ENCODE data around the gene SLX9. TPM values are rescaled to one million over a fixed set of nuclear protein-coding genes. Genes with fewer than 3 reads are reported as not detected.

Gene SLX9, protein sequence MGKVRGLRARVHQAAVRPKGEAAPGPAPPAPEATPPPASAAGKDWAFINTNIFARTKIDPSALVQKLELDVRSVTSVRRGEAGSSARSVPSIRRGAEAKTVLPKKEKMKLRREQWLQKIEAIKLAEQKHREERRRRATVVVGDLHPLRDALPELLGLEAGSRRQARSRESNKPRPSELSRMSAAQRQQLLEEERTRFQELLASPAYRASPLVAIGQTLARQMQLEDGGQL
- polyA plus RNA-seq (ENCODE audit: insufficient read length in 12 of 12): 10 to 100 TPM in 11 of 12 donors, not detected in 1; 12.8 to 34.5 (median 15.4) TPM
- long read RNA-seq, donor 1, transcript FAM207A-202 (6 exons, 880 nt): minor isoform, 6 of 15 reads
- long read RNA-seq, donor 1, transcript FAM207A-201 (6 exons, 927 nt): major isoform, 9 of 15 reads
- long read RNA-seq, donor 1, partial matches to known transcripts: 0 of 15 reads
- long read RNA-seq, donor 1, other reads (novel, unspliced or antisense): 0 of 15 reads
- long read RNA-seq, donor 2, transcript FAM207A-201 (6 exons, 927 nt): major isoform, 9 of 14 reads
- long read RNA-seq, donor 2, partial matches to known transcripts: 0 of 14 reads
- long read RNA-seq, donor 2, other reads (novel, unspliced or antisense): 0 of 14 reads
- long read RNA-seq, donor 3, partial matches to known transcripts: 0 of 5 reads
- long read RNA-seq, donor 3, other reads (novel, unspliced or antisense): 0 of 5 reads
- long read RNA-seq, donor 4, partial matches to known transcripts: 0 of 2 reads
- long read RNA-seq, donor 4, other reads (novel, unspliced or antisense): 0 of 2 reads
- long read RNA-seq, donor 5, transcript FAM207A-201 (6 exons, 927 nt): minor isoform, 5 of 13 reads
- long read RNA-seq, donor 5, transcript FAM207A-202 (6 exons, 880 nt): major isoform, 6 of 13 reads
- long read RNA-seq, donor 5, partial matches to known transcripts: 0 of 13 reads
- long read RNA-seq, donor 5, other reads (novel, unspliced or antisense): 0 of 13 reads
- long read RNA-seq, donor 6, partial matches to known transcripts: 0 of 3 reads
- long read RNA-seq, donor 6, other reads (novel, unspliced or antisense): 0 of 3 reads
- long read RNA-seq, donor 7, partial matches to known transcripts: 0 of 5 reads
- long read RNA-seq, donor 7, other reads (novel, unspliced or antisense): 0 of 5 reads
- long read RNA-seq, donor 8, transcript FAM207A-202 (6 exons, 880 nt): major isoform, 10 of 13 reads
- long read RNA-seq, donor 8, partial matches to known transcripts: 0 of 13 reads
- long read RNA-seq, donor 8, other reads (novel, unspliced or antisense): 0 of 13 reads
- long read RNA-seq, donor 9, transcript FAM207A-202 (6 exons, 880 nt): major isoform, 8 of 12 reads
- long read RNA-seq, donor 9, partial matches to known transcripts: 0 of 12 reads
- long read RNA-seq, donor 9, other reads (novel, unspliced or antisense): 0 of 12 reads
- long read RNA-seq, donor 10, transcript FAM207A-202 (6 exons, 880 nt): major isoform, 8 of 14 reads
- long read RNA-seq, donor 10, transcript FAM207A-201 (6 exons, 927 nt): minor isoform, 6 of 14 reads
- long read RNA-seq, donor 10, partial matches to known transcripts: 0 of 14 reads
- long read RNA-seq, donor 10, other reads (novel, unspliced or antisense): 0 of 14 reads
- long read RNA-seq, donor 11, transcript FAM207A-202 (6 exons, 880 nt): major isoform, 5 of 8 reads
- long read RNA-seq, donor 11, partial matches to known transcripts: 0 of 8 reads
- long read RNA-seq, donor 11, other reads (novel, unspliced or antisense): 0 of 8 reads

DNA sequence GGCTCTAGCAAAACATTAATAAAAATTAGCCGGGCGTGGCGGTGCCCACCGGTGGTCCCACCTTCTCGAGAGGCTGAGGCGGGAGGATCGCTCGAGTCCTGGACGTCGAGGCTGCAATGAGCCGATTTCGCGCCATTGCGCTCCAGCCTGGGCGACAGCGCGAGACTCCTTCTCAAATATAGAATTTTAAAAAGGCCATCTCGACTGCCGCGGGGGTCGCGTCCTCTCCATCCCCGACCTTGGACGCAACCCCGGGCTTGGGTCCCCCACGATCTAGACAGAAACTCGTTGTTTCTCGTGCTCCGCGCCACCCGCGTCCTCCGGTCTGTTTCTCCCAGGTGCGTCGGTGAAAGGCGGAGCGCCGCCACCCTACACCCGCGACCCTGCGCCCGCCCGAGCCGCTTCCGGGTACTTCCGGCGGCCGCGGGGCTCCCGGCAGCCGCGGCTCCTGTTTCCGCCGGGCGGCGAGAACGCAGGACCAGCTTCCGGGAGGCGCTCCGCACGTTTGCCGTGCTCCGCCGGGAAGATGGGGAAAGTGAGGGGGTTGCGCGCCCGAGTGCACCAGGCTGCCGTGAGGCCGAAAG lies at the start of gene SLX9:
SLX9 (plus strand) TSS at position 498 of the 584 bp plus-strand sequence; CDS start at position 527, 29 bp downstream.
- peak; percentile 77 for DNase-seq

DNA sequence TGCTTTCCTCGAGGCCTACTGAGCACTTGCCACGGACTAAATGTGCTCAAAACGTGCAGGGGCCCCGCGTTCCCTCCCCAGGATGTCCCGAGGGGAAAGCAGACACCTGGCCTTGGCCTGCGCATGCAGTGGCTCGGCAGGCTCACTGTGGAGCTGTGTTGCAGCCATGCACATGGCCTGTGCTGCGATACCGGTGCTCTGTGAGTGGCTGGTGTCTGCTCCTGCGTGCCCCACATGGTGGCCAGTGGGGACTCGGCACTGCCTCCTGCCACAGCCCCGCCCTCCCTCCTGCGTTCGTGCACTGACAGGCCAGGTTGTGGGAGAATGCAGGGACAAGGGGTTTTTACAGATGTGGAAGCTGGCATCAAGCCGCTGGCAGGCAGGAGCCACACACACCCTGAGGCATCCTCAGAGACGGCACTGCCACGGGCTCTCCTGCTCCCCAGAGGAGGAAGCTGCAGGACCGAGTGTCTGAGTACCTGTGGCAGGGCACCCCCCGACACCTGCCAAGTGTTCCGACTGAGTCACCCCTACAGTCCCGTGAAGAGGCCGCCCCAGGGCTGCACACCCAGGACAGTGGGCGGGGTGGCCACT lies 49.4 kb upstream of the SLX9 start:
- DNase-seq: no peak

DNA sequence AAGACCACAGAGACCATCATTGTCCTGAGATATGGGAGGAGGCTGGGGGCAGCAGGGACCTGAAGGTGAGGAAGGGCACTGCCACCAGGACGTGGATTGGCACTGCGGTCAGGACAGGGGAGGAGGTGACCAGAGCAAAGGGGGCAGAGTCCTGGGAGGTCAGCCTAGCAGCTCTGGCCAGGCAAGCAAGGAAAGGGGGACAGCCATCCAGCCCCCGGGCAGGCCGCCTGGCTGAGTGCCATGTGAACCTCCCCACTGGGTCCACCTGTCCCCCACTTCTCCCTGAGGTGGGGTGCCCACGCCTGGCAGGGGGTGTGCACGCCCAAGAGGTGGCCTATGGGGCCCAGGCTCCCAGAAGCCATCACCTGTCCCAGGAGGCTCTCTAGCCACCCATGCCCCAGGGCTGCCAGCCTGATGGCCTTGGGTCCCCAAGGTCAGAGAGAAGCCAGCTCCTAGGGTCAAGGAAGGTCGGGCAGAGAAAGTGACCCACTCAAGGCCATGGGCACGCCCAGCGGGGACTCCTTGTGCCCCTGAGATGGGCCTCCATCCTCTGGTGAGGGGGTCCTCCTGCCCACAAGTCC lies 48.8 kb upstream of the SLX9 start:
- DNase-seq: no peak

DNA sequence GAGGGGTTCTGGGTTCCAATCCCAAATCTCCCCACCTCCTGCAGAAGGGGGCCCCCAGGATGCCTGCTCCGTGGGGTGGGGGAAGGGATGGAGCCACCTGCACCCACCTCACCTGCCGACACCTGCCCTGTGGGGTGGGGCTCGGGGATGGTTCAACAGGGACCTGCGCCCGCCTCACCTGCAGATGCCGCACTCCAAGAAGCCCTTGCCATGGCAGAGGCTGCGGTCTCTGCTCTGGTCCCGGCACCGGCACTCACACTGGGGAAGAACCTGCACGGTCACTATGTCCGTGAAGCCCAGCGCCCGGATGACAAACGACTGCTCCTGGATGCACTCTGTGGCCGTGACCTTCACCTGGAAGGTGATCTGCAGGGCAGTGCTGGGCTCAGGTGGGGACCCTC lies 48.2 kb upstream of the SLX9 start:
- no peak for DNase-seq

DNA sequence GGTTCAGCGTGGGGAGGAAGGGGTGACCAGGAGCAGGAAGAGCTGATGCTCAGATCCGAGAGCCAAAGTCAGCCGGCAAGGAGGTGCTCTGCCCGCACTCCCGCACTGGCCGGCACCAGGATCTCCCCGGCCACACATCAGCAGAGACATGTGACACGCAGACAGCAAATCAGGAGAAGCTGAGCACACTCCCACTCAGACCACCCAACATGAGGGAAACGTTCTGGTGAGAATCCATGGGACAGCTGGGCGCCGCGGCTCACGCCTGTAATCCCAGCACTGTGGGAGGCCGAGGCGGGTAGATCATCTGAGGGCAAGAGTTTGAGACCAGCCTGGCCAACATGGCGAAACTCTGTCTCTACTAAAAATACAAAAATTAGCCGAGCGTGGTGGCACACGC lies 47.7 kb upstream of the SLX9 start:
- DNase-seq: no peak

DNA sequence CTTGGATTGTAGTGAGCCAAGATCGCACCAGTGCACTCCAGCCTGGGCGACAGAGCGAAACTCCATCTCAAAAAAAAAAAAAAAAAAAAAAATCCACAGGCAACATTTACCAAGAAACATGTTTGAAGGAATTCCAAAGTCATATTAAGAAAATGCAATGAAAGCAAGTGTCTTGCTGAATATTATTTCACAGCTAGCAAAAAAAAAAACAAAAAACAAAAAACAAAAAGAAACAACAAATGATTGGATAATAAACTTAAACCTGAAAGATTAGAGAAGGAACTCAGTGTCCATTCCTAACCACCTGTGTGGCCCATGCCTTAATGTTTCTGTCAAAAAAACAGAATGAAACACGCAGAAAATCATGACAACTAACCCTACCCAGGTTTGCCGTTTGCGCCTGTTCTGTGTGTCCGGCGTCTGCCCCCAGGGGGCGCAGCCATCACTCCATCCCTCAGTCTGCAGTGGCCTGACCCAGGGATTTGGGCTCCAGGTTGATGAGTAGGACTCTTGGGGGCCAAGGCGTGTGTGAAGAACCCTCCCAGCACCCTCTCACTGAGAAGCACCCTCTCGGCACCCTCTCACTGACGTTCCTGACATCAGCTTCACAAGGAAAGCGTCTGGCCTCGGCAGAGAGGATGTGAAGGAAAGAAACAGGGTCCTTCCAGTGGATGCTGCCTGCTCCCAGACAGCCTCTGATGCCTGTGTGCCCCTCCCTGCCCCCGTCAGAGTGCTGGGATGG lies 47.1 kb upstream of the SLX9 start:
- DNase-seq: peak; percentile 47

DNA sequence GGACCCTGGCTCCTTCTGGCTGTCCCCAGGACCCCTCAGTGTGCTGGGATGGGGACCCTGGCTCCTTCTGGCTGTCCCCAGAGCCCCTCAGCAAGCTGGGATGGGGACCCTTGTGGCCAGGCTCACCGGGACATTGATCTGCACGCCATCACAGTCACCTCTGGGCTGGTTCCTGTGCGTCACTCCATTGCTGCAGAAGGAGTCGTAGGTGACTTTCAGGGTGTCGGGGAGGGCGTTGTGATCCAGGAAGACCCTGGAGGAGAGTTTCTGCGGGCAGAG lies 46.6 kb upstream of the SLX9 start:
- DNase-seq: no peak

DNA sequence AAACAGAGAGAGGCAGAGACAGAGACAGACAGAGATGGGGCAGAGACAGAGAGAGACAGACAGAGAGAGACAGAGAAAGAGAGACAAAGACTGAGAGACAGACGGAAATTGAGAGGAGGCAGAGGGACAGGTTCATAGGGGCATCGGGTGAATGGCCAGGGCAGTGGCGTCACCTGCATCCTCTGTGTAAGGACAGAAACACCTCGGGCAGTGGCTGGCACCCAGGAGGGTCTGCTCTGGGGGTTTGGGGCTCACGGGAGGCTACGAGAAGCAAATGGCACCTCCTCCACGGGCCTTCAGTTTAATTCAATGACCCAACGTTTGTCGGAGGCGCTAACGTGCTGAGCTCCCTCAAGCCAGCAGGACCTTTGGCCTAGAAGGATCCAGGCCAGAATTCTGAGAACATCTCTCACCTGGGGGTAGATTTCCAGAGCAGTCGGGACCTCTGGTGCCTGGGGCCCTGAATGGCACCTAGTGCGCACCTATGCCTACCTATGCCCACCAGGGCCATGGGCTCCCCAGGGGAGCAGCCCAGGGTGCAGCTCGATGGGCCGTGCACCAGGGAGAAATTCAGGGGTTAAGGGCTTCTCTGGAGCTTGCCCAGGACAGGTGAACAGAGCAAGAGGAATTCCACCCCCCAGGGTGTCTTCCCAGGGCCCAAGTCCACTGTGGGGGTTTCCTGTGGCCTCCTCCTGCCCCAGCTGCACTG lies 45.7 kb upstream of the SLX9 start:
- DNase-seq: no peak

DNA sequence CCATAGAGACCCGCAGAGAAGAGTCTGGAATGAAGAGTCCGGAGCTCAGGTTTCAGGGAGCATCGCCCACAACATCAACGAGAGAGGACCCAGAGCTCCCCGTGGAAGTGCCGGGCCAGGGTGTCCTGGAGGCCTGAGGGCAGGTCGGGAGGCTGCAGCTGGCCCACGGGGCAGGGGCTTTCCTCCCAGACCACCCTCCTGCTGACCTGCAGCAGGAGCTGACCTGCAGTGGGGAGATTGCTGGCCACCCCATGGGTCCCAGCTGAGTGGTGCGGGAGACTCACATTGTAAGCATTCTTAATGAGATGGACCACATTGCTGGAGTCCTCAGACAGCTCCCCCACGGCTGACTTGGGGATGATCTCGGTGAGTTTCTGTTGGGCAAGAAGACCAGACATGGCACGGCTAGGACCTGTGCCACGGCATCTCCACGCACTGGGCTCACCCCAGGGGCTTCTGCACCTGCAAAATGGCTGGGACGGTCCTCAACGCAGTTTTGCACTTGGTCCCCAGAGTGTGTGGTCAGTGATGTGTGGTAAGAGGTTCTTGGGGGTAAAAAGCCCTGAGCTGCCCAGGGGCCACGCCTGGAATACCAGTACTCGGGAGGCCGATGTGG lies 45.0 kb upstream of the SLX9 start:
- no peak for DNase-seq

DNA sequence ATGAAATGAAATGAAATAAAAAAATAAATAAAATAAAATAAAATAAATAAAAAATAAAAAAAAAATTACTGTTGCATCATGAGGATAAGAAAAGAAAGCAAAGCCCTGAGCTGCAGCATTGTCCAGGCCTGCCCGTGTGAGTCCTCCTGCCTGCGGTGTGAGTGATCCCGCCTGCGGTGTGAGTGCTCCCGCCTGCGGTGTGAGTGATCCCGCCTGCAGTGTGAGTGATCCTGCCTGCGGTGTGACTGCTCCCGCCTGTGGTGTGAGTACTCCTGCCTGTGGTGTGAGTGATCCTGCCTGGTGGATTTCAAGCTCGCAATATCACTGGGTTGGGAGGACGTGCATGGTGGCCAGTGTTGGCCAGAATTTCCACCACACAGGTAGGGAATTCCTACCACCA lies 44.0 kb upstream of the SLX9 start:
- no peak for DNase-seq

DNA sequence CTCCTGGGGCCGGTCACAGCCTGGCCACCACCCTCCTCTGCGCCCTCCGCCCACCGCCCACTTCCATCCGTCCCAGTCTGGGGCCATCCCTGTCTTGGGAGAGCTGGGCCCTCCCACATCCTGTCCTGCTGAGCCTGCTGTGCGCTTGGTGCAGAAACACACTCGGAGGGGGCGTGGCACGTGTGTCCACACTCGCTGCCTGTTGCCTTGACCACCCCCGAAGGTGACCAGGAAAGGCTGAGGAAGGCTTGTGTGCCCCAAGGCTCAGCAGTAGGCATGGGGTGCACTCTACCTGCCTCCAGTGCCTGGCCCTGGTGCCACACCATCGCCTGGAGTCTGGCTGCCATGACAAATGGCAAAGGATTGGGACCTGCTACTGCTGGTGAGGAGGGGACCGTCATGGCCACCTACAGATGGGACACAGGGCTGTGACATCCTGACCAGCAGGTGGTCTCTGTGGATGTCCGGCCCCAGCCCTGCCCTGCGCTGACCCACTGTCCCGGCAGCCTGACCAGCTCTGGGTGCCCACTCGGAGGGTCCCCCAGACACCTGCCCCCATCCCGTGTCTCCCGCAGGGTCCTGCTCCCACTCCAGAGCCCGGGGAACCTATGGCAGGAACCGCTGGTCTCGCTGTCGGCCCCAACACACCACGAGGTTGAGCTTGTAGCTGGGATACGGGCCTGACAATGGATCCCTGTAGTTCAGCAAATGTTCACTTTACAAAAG lies 43.1 kb upstream of the SLX9 start:
- DNase-seq: no peak

DNA sequence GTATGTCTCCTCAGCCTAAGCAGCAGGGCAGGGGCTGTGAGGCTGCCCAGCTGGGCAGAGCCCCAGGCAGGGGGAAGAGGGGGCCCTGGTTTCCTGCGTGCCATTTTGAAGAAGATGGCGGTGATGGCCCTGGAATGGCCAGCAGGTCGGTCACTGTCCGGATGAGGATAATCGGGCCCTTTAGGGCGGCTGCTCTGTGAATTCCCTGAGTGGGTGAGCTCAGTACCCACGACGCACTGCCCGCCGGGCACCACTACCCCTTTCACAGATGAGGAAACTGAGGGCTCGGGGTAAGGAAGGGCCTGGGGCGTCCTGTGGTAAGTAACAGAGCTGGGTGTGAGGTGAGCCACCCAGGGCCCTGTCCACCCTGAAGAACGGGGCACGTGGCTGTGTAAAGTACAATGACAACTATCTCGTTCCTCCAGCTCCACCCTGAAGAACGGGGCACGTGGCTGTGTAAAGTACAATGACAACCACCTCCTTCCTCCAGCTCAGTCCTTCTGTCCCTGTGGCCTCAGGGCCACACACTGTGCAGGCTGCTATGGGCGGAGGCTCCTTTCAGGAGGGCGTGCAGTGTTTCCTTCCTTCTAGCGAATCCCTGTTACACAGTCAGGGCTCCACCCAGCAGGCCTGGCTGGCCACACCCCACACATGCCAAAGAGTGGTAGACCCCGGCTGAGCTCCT lies 42.4 kb upstream of the SLX9 start:
- DNase-seq: no peak

DNA sequence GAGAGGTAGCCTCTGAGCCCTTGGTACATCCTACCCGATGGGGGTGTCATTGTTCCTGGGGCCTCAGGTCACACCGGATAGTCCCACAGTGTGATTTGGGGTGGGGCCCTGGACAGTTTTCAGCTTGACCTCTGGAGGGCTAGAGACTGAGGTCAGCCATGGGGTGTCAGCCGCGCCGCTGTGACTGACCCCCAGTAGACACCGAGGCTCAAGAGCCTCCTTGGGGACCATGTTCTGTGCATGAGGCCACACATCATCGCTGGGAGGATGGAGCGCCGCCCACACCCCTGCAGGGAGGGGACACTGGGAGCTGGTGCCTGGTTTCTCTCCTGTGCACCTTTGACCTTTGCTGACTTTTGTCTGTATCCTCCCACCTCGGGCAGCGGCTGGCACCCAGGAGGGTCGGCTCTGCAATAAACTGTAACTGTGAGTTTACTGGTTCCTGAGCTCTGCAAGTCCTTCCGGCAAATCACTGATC lies 41.8 kb upstream of the SLX9 start:
- no peak for DNase-seq

DNA sequence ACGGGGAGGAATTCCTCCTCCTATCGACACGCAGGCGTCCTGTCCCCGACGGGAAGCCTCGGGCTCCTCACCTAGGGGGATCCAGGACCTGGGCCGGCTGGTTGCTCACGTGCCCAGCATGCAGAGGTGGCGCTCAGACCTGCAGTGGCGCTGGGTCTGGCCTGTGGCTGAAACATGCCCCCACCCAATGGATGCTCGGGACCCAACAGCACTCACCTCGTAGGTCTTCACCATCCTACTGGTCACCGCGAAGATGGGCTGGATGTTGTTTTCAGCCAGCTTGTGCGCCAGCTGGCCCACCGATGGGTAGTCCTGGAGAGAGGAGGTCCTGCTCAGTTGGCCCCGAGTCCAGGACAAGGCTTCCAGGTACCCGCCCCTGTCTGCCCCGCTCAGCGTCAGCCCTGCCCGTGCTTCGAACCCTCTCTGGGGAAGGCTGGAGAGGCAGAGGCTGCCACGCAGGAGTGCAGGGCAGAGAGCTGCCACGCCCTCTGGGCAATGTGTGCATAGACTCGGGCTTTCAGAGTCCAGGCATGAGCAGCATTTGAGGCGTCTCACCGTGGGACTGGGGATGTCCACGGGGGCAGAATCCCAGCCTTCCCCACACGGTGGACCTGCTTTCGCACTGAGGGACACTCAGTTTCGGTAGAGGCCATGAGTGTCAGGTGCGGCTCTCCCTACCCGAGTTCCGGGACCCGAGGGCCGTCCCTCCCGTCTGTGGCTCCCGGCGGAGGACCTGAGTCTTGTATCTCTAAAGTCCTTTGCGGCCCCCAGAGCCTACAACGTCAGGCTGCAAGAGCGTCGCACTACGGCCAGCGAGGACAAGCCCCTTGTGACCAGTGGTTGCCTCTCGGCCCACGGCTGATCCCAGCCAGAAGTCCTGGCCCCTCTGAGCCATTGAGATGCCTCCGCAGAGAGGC lies 40.7 kb upstream of the SLX9 start:
- DNase-seq: no peak

DNA sequence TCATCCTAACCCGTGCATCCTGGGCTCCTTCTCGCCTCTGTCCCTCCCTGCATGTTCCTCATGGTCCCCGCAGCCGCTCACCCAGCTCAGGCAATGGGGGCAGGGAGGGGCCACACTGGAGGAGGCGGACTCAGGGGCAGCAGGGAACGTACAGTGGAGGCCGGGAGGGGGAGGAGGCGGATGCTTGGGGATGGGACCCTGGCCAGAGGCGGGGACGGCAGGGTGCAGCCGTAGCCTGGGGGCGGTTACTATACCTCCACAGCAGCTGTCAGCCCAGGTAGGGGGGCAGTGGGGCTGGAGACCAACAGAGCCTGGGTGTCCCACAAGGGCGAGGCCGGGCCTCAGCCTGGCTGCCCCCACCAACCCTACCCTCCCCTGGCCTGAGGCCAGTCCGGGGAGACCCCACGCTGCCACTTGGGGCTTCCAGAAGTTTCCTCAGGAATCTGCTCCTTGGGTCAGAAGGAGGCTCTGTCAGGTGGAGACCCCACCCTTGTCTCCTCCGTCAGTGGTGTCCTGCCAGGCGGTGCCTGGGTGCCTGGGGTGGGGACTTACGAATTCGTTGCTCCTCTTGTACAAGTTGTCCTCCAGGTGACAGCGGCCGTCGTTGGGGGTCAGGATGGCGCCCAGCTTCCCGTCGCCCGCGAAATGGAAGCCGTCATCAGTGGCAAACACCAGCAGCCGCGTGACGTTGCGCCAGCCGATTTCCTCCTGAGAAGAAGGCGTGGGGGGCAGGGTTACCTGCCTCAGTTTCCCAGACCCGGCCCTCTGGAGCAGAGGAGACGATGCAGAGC lies 39.9 kb upstream of the SLX9 start:
- no peak for DNase-seq
